ENCODE results near the gene AKAP3.

The AKAP3 gene

GRCh38 chr12:4648501-4649357, at the start of gene AKAP3, which contains the start of gene NDUFA9:
Gene AKAP3 (minus strand): TSS chr12:4649051. CDS start chr12:4638196, 10,855 bp downstream.
Gene NDUFA9 (plus strand): TSS chr12:4649114. CDS start chr12:4649127, 13 bp downstream.
- DNase-seq (ENCODE audit: low read depth) = peak; percentile 66

GRCh38 chr12:4690760-4691159, 41.9 kb upstream of the AKAP3 start:
- no peak for DNase-seq (ENCODE audit: low read depth)

GRCh38 chr12:4685317-4685716, 36.5 kb upstream of the AKAP3 start:
- no peak for DNase-seq (ENCODE audit: low read depth)

GRCh38 chr12:4681732-4682131, 32.9 kb upstream of the AKAP3 start:
- no peak for DNase-seq (ENCODE audit: low read depth)

GRCh38 chr12:4679711-4680110, 30.9 kb upstream of the AKAP3 start:
- no peak for DNase-seq (ENCODE audit: low read depth)

- DNase-seq (ENCODE audit: low read depth) = no peak
Measured at GRCh38 chr12:4665236-4665635, 16.4 kb upstream of the AKAP3 start.

GRCh38 chr12:4663971-4664505, 15.2 kb upstream of the AKAP3 start:
- no peak for DNase-seq (ENCODE audit: low read depth)

- no peak for DNase-seq (ENCODE audit: low read depth)
Measured at GRCh38 chr12:4653691-4654090, 4.8 kb upstream of the AKAP3 start.

- DNase-seq (ENCODE audit: low read depth) = no peak
Measured at GRCh38 chr12:4653257-4653656, 4.4 kb upstream of the AKAP3 start.

- no peak for DNase-seq (ENCODE audit: low read depth)
Measured at GRCh38 chr12:4649358-4649661, 459 bp upstream of the AKAP3 start.

GRCh38 chr12:4648104-4648500, 749 bp downstream of the AKAP3 start:
- DNase-seq (ENCODE audit: low read depth) = no peak

GRCh38 chr12:4645023-4645422, 3.8 kb downstream of the AKAP3 start:
- no peak for DNase-seq (ENCODE audit: low read depth)

GRCh38 chr12:4643747-4644146, 5.1 kb downstream of the AKAP3 start:
- no peak for DNase-seq (ENCODE audit: low read depth)

GRCh38 chr12:4630262-4630661, 18.6 kb downstream of the AKAP3 start:
- no peak for DNase-seq (ENCODE audit: low read depth)

GRCh38 chr12:4628406-4628805, 20.4 kb downstream of the AKAP3 start:
- DNase-seq (ENCODE audit: low read depth) = no peak

- DNase-seq (ENCODE audit: low read depth) = no peak
Measured at GRCh38 chr12:4626543-4626942, 22.3 kb downstream of the AKAP3 start.

- no peak for DNase-seq (ENCODE audit: low read depth)
Measured at GRCh38 chr12:4621511-4621910, 27.3 kb downstream of the AKAP3 start.

- DNase-seq (ENCODE audit: low read depth) = no peak
Measured at GRCh38 chr12:4615667-4616066, 33.2 kb downstream of the AKAP3 start.

- no peak for DNase-seq (ENCODE audit: low read depth)
Measured at GRCh38 chr12:4610481-4610880, 38.4 kb downstream of the AKAP3 start.

- DNase-seq (ENCODE audit: low read depth) = no peak
Measured at GRCh38 chr12:4609071-4609470, 39.8 kb downstream of the AKAP3 start.

GRCh38 chr12:4607056-4607455, 41.8 kb downstream of the AKAP3 start:
- DNase-seq (ENCODE audit: low read depth) = no peak

GRCh38 chr12:4604684-4605193, 44.1 kb downstream of the AKAP3 start:
- DNase-seq (ENCODE audit: low read depth) = peak; percentile 61

GRCh38 chr12:4603946-4604345, 44.9 kb downstream of the AKAP3 start:
- DNase-seq (ENCODE audit: low read depth) = no peak

GRCh38 chr12:4603421-4603820, 45.4 kb downstream of the AKAP3 start:
- no peak for DNase-seq (ENCODE audit: low read depth)
